GM21723 (cell line): ENCODE results near the gene PUS7L.

Experiments
- ATAC-seq: cut with Tn5 transposase; IDR thresholded peaks from one replicate; pipeline ENCODE4 v1.9.1; 2021; ENCODE audit warnings: mild to moderate bottlenecking, moderate library complexity; ENCODE audit not compliant: unreplicated experiment

PUS7L gene, protein sequence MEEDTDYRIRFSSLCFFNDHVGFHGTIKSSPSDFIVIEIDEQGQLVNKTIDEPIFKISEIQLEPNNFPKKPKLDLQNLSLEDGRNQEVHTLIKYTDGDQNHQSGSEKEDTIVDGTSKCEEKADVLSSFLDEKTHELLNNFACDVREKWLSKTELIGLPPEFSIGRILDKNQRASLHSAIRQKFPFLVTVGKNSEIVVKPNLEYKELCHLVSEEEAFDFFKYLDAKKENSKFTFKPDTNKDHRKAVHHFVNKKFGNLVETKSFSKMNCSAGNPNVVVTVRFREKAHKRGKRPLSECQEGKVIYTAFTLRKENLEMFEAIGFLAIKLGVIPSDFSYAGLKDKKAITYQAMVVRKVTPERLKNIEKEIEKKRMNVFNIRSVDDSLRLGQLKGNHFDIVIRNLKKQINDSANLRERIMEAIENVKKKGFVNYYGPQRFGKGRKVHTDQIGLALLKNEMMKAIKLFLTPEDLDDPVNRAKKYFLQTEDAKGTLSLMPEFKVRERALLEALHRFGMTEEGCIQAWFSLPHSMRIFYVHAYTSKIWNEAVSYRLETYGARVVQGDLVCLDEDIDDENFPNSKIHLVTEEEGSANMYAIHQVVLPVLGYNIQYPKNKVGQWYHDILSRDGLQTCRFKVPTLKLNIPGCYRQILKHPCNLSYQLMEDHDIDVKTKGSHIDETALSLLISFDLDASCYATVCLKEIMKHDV

DNA sequence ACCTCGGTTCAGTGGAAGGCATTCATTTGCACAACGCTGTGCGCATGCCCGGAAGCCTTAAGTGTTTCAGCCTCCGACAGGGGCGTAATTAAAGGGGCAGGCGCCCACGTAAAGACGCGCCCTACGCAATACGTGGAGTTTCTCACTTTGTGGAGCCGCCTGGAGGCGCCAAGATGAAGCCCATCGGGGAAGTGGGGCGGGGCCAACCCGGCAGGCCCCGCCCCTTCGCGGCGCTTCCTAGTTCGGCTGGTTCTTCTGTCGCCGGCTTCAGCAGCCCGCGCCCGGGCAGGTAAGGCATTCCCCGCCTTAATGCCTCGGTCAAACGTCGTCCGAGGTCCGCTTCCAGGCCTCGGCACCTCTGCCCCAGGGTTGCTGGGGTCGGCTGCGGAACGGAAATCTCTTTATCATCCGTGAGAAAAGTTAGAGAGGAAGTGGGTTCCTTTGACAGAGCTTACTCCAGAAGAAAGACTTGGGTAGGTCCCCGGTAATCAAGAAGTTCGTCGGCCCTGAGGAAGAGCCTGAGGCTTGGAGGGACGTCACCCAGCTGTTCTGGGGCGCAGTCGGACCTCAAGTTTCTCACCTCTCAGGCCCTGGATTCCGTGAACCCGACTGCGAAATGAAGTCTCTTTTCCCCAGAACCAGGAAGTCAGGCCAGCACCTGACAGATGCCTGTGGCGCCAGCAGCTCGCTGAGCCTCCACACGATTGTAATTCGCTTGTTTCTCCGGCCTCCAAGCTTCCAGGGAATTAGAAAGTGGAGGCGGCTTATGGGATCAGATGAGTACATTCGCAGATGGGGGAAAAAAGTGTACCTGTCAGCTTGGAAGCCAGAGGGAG lies at the start of gene PUS7L, which contains the start of gene IRAK4:
TSS of gene PUS7L (minus strand) at position 63 of the 836 bp plus-strand sequence. CDS start 3,545 bp downstream, outside the sequence.
TSS of gene IRAK4 (plus strand) at position 224 of the 836 bp plus-strand sequence. CDS start 9,161 bp downstream, outside the sequence.
- peak; percentile 96 for ATAC-seq

DNA sequence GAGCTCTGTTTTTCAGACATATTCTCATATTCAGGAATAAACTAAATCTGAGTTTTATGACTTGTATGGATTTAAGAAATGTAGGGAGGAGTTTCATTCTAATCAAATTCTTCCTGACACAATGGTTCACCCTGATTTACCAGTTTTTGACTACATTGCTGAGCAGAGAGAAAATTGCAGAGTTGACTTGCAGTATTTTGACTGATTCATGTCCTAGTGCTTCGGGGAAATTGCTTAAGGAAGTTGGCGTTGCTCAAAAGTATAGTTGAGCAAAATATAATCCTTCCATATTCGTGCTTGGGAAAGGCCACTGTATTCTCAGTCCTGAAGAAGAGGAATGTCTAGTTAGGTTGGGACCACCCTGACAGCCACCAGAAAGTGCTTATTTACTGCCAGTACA lies 48.8 kb upstream of the PUS7L start:
- ATAC-seq, result no peak

DNA sequence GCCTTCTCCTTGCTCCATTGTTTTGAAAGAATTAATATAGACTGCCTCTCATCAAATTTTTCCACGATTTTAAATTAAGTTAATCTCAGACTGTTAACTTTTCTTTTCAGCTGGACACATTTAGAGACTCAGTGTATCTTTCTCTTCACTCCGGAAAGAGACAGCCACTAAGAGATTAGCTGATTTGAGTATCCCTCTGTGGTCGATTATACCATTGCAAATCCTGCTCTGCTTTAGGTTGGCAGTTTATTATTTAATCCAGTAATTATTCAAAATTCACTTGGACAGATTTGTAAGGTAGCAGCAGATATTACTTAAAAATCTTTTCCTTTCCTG lies 48.1 kb upstream of the PUS7L start:
- no peak for ATAC-seq

DNA sequence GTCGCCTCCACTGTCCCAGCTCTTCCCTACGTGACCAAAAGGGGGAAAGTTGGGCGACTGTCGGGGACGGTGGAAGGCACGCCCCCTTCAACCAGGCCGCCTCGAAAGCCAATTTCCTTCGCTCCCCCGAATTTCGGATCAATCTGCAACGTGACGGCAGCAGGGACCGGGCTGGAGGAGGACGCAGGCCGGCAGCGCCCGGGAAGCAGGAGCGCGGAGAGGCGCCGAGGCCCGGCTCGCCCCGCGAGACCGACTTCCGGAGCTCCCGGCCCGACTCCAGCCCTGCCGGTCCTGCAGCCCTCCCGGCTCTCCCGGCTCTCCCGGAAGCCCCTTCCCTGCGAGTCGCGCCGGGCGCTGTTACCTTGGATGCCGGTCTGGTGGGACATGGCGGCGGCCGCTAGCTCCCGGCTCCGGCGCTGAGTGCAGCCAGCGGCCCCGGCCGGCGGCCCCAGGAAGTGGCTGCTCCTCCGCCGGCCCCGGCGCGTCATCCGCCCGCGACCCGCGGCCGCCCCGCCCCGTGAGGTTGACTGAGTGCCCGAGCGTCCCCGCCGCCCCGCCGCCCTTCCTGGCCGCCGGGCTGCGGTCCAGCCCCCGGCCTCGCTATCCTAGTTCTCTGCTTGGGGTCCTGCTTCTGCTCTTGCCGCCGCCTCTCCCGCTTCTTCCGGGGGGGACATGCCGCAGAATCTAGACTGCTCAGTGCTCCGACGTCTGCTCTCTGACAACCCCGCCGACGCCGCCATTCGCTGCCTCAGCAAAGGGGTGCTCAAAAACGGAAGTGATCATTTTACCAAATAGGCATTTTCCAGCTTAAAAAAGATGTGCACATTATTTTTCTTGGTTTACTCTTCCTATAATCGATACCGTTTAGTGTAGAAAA lies 47.5 kb upstream of the PUS7L start, which contains the start of gene TWF1:
TSS of gene TWF1 (minus strand) at position 458 of the 877 bp plus-strand sequence. CDS start at position 386, 72 bp downstream.
- ATAC-seq, result peak; percentile 97

DNA sequence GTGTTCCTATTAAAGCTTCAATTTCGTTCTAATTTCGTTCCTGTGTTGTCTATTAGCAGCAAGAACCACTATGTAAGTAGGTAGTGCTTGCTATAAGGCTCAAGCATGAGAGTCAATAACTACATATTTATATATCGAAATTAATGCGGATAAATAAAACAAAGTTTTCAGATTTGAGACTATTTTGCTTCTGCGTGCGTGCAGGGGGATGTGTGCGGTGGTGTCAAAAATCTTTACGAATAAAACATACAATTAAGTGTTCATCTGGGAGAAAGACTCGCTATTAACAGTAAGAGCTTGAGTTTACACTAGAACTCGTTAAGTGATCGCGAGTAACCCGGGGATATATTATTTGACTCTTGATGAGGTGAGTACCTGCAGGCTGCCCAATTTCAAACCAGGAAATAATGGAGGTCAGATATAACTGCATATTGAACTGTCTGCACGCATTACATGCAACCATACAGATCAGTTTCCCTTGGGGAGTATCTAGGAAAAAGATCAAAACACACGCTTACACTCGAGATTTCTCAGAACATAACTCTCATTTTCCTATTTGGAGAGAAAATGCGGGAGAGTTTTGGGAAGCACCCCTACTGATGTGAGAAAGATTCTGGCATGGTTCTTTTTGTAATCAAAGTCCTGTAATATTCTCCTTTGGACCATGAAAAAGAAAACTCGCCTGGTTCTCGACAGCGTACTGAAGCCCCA lies 46.7 kb upstream of the PUS7L start:
- peak; percentile 20 for ATAC-seq

DNA sequence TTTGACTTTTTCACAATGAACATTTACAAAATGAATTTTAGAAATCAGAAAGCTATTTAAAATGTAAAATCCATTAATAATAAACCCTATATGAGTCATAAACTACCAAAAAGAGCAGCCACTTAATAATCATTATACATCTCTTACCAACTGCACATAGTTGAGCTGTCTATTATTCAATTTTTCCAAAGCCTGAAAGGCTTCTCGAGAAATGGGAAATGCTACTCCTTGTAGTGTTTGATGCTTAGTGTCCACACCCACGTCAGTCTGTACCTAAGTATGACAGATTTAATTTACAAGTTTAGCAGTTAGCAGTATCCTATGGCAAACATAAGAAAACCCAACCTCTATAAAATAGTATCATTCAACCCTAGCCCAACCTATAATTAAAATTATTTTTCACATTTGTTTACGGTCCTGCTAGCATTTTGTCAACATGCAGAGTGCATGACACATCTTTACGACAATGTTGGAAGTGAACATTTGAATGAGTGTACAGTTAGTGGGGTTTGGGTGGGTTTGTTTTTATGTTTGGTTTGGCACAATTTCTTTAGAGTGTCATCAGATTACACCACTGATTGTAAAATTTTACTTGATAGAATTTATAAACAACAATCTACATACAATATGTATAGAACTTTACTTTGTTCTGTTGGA lies 39.1 kb upstream of the PUS7L start:
- ATAC-seq, result no peak

DNA sequence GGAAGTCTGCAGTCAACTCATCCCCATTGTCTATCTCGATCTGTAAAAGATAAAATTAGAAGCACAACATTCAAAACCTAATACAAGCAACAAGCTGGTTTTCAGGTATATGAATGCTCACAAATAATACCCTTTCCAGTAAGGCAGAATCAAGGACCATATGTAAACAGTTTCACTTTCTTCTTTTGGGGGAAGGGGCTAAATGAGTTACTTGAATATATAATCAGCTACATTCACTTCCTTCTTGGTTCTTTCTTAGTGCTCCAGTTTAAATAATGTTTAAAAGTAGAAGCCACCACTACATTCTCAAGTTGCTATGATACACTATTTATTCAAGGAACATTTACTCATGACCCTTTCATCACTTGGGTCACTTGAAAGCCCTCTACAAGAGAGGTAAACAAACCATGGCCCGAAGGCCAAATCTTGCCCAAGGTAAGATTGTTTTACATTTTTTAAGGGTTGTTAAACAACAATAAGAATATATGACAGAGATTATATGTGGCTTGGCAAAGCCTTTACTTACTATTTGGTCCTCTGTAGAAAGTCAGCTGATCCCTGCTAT lies 37.2 kb upstream of the PUS7L start:
- no peak for ATAC-seq

DNA sequence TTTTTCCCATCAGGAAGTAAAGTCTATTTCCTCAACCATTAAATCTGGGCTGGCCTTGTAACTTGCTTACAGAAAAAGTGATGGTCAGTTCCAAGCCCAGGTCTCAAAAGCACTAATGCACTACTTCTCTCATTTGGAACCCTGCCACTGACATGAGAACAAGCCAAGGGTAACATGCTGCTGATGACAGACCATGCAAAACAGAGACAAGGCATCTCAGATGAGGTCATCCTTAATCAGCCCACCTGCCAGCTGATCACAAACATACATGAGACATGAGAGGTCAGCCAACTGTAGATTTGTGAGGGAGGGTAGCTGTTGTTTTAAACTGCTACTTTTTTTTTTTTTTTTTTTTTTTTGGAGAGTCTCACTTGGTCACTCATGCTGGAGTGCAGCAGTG lies 31.4 kb upstream of the PUS7L start:
- ATAC-seq, result no peak

DNA sequence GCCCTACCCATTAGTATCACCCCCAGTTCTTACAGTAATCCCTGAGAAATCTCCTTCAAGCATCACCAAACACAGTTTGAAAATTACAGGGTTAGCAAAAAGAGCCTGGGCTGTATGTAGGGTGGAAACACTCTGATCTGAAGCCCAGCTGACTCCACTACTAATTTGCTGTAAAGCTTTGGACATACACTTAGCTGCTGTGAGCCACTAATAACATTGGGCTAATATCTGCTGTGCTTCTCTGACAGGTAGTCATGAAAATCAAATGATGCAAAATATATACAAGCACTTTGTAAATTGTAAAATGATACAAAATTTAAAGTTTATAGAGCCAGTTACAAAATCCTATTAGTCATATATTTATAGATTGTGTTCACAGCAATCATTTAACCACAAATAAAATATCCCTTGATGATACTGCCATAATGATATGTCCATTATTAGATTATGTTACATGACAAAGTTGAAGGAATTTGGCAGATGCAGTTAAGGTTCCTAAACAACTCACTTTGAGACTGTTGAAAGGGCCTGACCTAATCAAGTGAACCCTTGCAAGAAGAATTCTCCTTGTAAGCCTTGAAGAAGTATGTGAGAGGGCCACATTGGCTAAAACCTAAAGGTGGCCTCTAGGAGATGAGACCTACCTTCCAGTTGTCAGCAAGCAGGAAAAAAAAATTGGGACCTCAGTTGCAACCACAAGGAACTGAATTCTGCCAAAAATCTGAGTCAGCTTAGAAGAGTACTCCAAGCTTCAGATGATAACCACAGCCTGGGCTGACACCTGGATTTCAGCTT lies 28.5 kb upstream of the PUS7L start:
- no peak for ATAC-seq

DNA sequence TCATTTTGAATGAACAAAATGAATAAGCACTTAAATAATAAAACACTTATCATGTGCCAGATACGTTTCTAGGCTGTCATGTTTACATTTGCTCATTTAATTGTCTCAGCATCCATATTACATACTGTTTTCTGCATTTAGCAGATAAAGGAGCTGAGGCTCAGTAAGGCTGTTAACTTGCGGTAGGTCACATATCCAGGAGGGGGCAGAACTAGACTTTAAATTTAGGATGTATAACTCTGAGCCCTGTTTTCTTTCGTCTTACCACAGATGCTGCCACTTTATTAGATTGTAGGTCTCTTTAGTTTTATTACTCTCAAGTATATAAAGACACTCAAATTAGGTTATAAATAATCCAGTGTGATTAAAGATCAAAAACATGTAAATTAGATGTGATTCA lies 17.9 kb upstream of the PUS7L start:
- no peak for ATAC-seq

DNA sequence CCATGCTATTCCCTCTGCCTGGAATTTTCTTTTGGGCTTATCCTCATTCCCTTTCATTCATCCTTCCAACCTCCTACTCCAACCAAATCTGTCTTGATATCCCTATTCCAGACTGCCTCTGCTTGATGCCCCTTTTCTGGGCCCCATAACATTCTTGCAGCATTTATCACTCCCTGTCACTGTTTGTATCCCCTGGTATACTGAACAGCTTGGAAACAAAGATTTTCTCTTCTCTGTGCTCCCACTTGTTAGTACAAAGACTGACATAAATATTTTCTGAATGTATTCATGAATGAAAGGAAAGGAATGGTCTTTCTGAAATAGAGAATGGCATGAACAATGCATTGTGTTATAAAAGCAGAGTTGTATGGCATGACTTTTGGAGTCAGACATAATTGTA lies 7.7 kb upstream of the PUS7L start:
- ATAC-seq, result no peak

DNA sequence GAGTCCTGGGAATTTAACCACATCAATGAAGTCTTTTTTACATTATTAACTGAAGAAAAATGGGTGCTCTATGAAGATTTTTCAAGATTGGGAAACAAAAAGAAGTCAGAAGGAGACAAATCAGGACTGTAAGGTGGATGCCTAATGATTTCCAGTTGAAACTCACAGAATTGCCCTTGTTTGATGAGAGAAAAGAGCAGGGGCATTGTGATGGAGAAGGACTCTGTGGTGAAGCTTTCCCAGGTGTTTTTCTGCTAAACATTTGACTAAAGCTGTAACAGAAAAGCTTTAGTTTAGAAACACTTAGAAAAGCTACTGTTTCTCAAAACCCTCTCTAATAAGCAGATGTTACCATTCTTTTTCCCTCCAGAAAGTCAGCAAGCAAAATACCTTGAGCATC lies 5.9 kb upstream of the PUS7L start:
- no peak for ATAC-seq

DNA sequence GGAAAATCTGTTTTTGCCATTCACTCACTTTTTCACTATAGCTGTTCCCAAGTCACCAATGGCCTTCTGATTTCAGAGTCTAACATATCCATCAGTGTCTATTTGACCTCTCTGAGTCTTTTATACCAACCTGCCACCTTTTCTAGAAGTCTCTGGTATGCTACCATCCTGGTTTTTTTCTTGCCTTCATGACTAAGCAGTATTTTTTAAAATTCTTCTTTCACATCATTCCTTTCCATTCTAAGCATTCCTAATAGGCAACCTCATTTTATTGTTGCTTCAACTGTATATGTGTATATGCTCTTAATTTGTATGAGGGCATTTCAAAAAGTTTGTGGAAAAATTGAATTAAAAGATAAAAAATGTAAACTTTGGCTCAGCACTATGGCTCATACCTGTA lies 5.2 kb upstream of the PUS7L start:
- ATAC-seq, result no peak

DNA sequence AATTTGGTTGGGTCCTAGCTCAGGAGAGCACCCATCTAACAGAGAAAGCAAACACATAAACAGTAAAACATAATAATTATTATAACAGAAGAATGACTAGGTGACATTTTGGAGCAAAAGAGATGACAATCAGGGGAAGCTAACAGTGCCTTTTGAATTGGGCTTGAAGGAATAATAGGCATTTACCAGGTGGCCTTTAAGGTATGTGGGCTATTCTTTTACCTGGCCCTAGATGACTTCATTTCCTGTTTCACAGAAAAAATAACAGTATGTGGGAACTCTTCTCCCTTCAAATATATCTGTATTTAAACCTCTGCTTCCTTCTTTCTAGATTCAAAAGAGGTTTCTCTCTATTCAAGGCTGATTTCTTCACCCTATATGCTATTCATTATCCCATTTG lies 4.0 kb upstream of the PUS7L start:
- ATAC-seq, result no peak

DNA sequence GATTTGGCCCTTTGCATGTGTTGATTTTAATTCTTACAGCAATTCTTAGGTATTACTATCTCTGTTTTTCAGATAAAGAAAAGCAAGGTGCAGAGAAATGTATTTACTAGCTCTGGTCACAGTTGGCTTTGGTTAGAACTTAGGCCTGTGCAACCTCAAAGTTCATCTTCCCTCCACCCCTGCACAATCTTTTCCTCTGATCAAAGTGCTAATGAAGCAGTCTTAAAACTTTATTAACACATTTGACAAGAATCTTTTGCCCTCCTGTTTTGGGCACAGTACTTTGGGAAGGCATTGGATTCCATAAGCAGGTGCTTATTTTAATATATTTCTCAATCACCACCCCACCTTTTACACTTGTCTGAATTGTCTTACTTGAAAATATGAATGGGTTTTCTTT lies 2.9 kb upstream of the PUS7L start:
- ATAC-seq, result no peak

DNA sequence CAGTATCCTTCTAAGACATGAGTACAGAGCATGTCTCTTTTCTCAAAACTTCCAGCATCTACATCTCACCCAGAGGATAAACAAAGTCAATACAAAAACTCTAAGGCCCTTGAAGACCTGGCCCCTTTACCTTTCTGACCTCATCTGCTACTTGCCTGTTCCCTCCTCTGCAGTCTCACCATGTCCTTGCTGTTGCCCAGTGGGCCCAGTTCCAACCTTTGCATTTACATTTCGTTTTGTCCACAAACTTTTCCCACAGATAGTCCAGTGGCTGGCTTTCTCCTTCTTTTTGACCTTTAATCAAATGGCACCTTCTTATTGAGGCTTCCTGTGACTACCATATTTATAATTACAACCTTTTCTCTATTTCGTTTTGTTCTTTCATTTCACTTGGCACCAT lies 1.8 kb upstream of the PUS7L start:
- ATAC-seq, result no peak

DNA sequence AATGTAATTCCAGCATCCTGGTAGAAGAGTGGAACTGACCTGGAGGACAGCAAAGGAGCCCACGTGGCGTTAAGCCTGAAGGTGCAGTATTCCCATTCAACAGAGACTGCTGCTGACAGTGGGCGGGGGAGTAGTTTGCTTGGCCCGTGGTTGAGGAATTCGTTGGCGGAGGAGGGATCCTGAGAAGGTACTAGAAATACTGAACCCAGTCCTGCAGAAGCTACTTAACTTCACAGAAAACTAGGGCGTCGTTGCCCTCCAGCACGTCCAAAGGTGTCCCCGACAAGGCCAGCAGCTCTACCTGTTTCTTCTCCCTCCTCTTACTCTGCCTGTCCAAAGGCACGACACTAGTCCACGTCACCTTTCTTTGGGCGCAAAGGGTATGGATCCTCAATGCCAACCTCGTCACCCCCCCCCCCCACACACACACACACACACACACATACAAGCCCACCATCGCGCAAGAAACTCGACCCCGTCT lies 303 bp downstream of the PUS7L start:
- ATAC-seq, result peak; percentile 1

DNA sequence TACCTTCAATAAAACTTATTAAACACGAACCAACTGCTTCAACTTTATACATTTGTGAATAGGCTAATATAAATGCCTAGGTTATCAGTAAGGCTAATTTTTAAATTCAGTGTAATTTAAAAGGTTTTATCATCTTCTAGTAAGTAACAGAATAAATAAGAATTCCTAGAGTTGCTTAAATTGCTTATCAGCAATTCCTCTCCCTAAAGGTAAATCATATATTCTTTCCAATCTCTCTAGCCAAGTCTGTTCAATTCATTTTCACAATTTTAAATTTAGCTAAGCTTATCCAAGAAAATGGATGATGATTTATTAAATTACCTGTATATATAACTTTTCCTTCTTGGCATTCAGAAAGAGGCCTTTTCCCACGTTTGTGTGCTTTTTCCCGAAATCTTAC lies 4.6 kb downstream of the PUS7L start:
- ATAC-seq, result no peak
